Ovary (tissue), 9 donors: ENCODE results near the gene CDKL5. TPM values are rescaled to one million over a fixed set of nuclear protein-coding genes. Genes with fewer than 3 reads are reported as not detected.

Experiments used
- DNase-seq, 5 donors: peaks; one replicate each; pipeline ENCODE4 v3.0.0-alpha.2; 2019 to 2020
- H3K27ac ChIP-seq, 2 donors: fragments of 200-600 bp; one replicate each; pipeline versions ENCODE4 v1.5.1 to v1.8.0; 2019 to 2022
- H3K27me3 ChIP-seq: fragments of 200-600 bp; one replicate; pipeline ENCODE4 v1.8.0; 2022
- H3K36me3 ChIP-seq: fragments of 200-600 bp; sonication (generic); one replicate; pipeline ENCODE4 v1.5.1; 2019
- H3K4me1 ChIP-seq: one replicate; pipeline ENCODE4 v1.8.1; 2013; ENCODE audit warnings: mild to moderate bottlenecking, moderate library complexity; ENCODE audit not compliant: insufficient read depth
- H3K4me3 ChIP-seq: fragments of 200-600 bp; sonication (generic); one replicate; pipeline ENCODE4 v1.5.1; 2017
- H3K9me3 ChIP-seq, 2 donors: fragments of 200-600 bp in 1 of 2; sonication (generic) in 1 of 2; one replicate each; pipeline versions ENCODE4 v1.5.1 to v1.8.1; 2013 to 2019; ENCODE audit warnings: mild to moderate bottlenecking in 1 of 2, moderate library complexity in 1 of 2
- CTCF ChIP-seq, 3 donors: fragments of 450-650 bp in 2 of 3; fragments of 200-600 bp in 1 of 3; IDR thresholded peaks; one replicate each; pipeline versions ENCODE4 v1.5.1 to v1.8.0; 2016 to 2022; ENCODE audit warnings: antibody characterized with exemption in 3 of 3, mild to moderate bottlenecking in 1 of 3
- EP300 ChIP-seq: sonication (generic); formaldehyde crosslinking; IDR thresholded peaks from one replicate; pipeline ENCODE4 v1.6.1; 2017; ENCODE audit warnings: antibody characterized with exemption
- POLR2A ChIP-seq: fragments of 450-650 bp; IDR thresholded peaks from one replicate; pipeline ENCODE4 v1.6.1; 2017; ENCODE audit warnings: antibody characterized with exemption, mild to moderate bottlenecking, moderate library complexity
- WGBS, 3 donors: extraction: QIAGEN DNeasy Blood & Tissue Kit in 1 of 3; methylation state at CpG; one replicate each; pipeline versions ENCODE4 v1.1.5 to v1.1.7; 2013 to 2017; 5-methylcytosine and 5-hydroxymethylcytosine counted together
- intact Hi-C, 4 donors: fragments of 100-400 bp; cut with DNase I; formaldehyde crosslinking; loops; one replicate each; pipeline versions ENCODE4 v1.11.0 to v1.15.1; 2022 to 2023
- polyA plus RNA-seq, 2 donors: library from polyadenylated mRNA; stranded (reverse); fragments of 200-250 nt in 1 of 2; fragments of 350-450 nt in 1 of 2; fragmentation: Illumina TruSeq in 1 of 2; extraction: RNeasy Lipid Tissue Mini Kit (QIAGEN cat#74804) in 1 of 2; gene quantifications; one replicate each; pipeline ENCODE4 v1.2.3, GENCODE V29; 2013 to 2014
- total RNA-seq, 7 donors: library from RNA; depleted of rRNA in 2 of 7; stranded (reverse); fragments of >200 nt in 2 of 7; fragmentation: NEBNext Ultra II Directional in 3 of 7; extraction: Animal tissue kit (Norgen Biotek cat#: 25700) in 3 of 7; gene quantifications; one replicate each; pipeline versions ENCODE4 v1.1.0 to v1.2.4, GENCODE V29; 2016 to 2023
- donor health status: DM: no; HTN: no; CAD: no; lungs with moderate emphysema.
- donor health status: DM: no; HTN: no; CAD: no.
- donor health status: Bipolar disorder and iron deficiency.
- donor health status: DM: yes; HTN: yes; CAD: no.
- donor health status: DM: no; HTN: no; CAD: no.
- donor health status: DM: yes; HTN: yes; CAD: no.

The CDKL5 gene
- total and polyA plus RNA-seq, 9 donors = 2.6 to 18.5 (median 12.2) TPM

GRCh38 chrX:18415386-18415785 is 10.0 kb upstream of the CDKL5 start:
- intact Hi-C loops = loop anchor here in 1 of 4 donors (10.0 kb wide), 1 partner anchor 479 kb away; no protein-coding TSS in a partner anchor
- H3K9me3 ChIP-seq = no peaks in the 10 kb centered on the region
- no peak overlapping the region for H3K27ac ChIP-seq
- H3K4me1 ChIP-seq = no peaks in the 10 kb centered on the region
- no peak for TF ChIP-seq EP300
- no peak for TF ChIP-seq CTCF (IDR thresholded peaks at IDR 0.05)
- TF ChIP-seq POLR2A = no peak
- no peaks in the 10 kb centered on the region for H3K27me3 ChIP-seq
- no peak for DNase-seq
- H3K36me3 ChIP-seq = no peaks in the 10 kb centered on the region
- no peak overlapping the region for H3K4me3 ChIP-seq

- no peaks in the 10 kb centered on the region for H3K27me3 ChIP-seq
- H3K4me3 ChIP-seq = no peak overlapping the region
- H3K4me1 ChIP-seq = no peaks in the 10 kb centered on the region
- WGBS, 3 donors = 70 to 78% (median 73%) methylated on average over 5 of the region's 5 CpGs
- H3K36me3 ChIP-seq = no peaks in the 10 kb centered on the region
- DNase-seq = no peak
- H3K9me3 ChIP-seq = no peaks in the 10 kb centered on the region
- intact Hi-C loops = no loop called here
- H3K27ac ChIP-seq = no peak overlapping the region
- TF ChIP-seq CTCF (IDR thresholded peaks at IDR 0.05) = no peak
- TF ChIP-seq POLR2A = no peak
- TF ChIP-seq EP300 = no peak
Observed at GRCh38 chrX:18422325-18422724, 3.1 kb upstream of the CDKL5 start.

- Histone ChIP-seq H3K27ac (no peak overlapping the region), H3K4me3 (no peak overlapping the region), H3K27me3 (no peaks in the 10 kb centered on the region), H3K36me3 (no peaks in the 10 kb centered on the region), H3K4me1 (no peaks in the 10 kb centered on the region), H3K9me3 (no peaks in the 10 kb centered on the region)
- DNase-seq = no peak
- TF ChIP-seq CTCF (IDR thresholded peaks at IDR 0.05) = no peak
- TF ChIP-seq POLR2A = no peak
- TF ChIP-seq EP300 = no peak
- WGBS, 3 donors = 58 to 67% (median 65%) methylated on average over 4 of the region's 4 CpGs
- intact Hi-C loops = no loop called here
Observed at GRCh38 chrX:18422886-18423285, 2.5 kb upstream of the CDKL5 start.

- Histone ChIP-seq H3K27ac (peak overlapping the region; percentile 52 to 63), H3K27me3 (no peaks in the 10 kb centered on the region), H3K9me3 (no peaks in the 10 kb centered on the region), H3K4me3 (peak overlapping the region; percentile 58), H3K4me1 (no peaks in the 10 kb centered on the region), H3K36me3 (no peaks in the 10 kb centered on the region)
- WGBS, 3 donors = 15 to 32% (median 18%) methylated on average over 28 of the region's 28 CpGs
- intact Hi-C loops = no loop called here
- DNase-seq = peak; percentile 19 to 45 (median 32)
- TF ChIP-seq POLR2A (no peak), EP300 (no peak), CTCF (IDR thresholded peaks at IDR 0.05) (no peak)
Observed at GRCh38 chrX:18424482-18425198, 768 bp upstream of the CDKL5 start.
